H9 (cell line): Measurements from ENCODE around the gene LMF1. TPM values are rescaled to one million over a fixed set of nuclear protein-coding genes. Genes with fewer than 3 reads are reported as not detected.

Source experiments
- DNase-seq: peaks from one replicate; pipeline ENCODE4 v3.0.0-alpha.2; 2017
- H2AFZ ChIP-seq: one replicate; pipeline ENCODE4 v1.6.1; 2013; ENCODE audit warnings: mild to moderate bottlenecking, low read length, control low read depth, moderate library complexity
- H2AK5ac ChIP-seq: 2 replicates; pipeline ENCODE4 v1.6.1; 2013; ENCODE audit warnings: low read length, control low read depth, mixed read lengths; ENCODE audit not compliant: insufficient read length
- H2BK120ac ChIP-seq: one replicate; pipeline ENCODE4 v1.6.1; 2013; ENCODE audit warnings: low read depth, mild to moderate bottlenecking, low read length, control low read depth, inconsistent platforms; ENCODE audit not compliant: poor library complexity, severe bottlenecking
- H2BK12ac ChIP-seq: 2 replicates; pipeline ENCODE4 v1.6.1; 2013; ENCODE audit warnings: low read length, control low read depth, mixed read lengths, low read depth; ENCODE audit not compliant: insufficient read length
- H2BK15ac ChIP-seq: 2 replicates; pipeline ENCODE4 v1.6.1; 2013; ENCODE audit warnings: low read depth, low read length, control low read depth
- H2BK20ac ChIP-seq: one replicate; pipeline ENCODE4 v1.6.1; 2013; ENCODE audit warnings: low read depth, mild to moderate bottlenecking, low read length, control low read depth, inconsistent platforms; ENCODE audit not compliant: poor library complexity, severe bottlenecking
- H2BK5ac ChIP-seq: 2 replicates; pipeline ENCODE4 v1.6.1; 2013; ENCODE audit warnings: low read length, control low read depth, mixed read lengths; ENCODE audit not compliant: insufficient read length
- H3K14ac ChIP-seq: 2 replicates; pipeline ENCODE4 v1.6.1; 2013; ENCODE audit warnings: low read length, control low read depth; ENCODE audit not compliant: insufficient read depth
- H3K18ac ChIP-seq: 2 replicates; pipeline ENCODE4 v1.6.1; 2013; ENCODE audit warnings: low read depth, mild to moderate bottlenecking, mixed read lengths, low read length, control low read depth; ENCODE audit not compliant: insufficient read length
- H3K23ac ChIP-seq: 2 replicates; pipeline ENCODE4 v1.6.1; 2013; ENCODE audit warnings: low read length, control low read depth, mixed read lengths, low read depth; ENCODE audit not compliant: insufficient read length
- H3K23me2 ChIP-seq: 2 replicates; pipeline ENCODE4 v1.6.1; 2013; ENCODE audit warnings: low read depth, mild to moderate bottlenecking, mixed read lengths, low read length, control low read depth; ENCODE audit not compliant: insufficient read length, poor library complexity, severe bottlenecking
- H3K27ac ChIP-seq: 2 replicates; pipeline ENCODE4 v1.5.1; 2013; ENCODE audit warnings: low read length, control low read depth, mixed read lengths, low read depth; ENCODE audit not compliant: insufficient read length
- H3K27me3 ChIP-seq: 2 replicates; pipeline ENCODE4 v1.6.1; 2013; ENCODE audit warnings: low read length, control low read depth, inconsistent platforms; ENCODE audit not compliant: insufficient read depth
- H3K4ac ChIP-seq: 2 replicates; pipeline ENCODE4 v1.6.1; 2013; ENCODE audit warnings: low read depth, mild to moderate bottlenecking, control low read depth, inconsistent platforms, low read length, moderate library complexity
- H3K4me1 ChIP-seq: 2 replicates; pipeline ENCODE4 v1.6.1; 2013; ENCODE audit warnings: low read length, control low read depth, inconsistent platforms; ENCODE audit not compliant: insufficient read depth
- H3K4me2 ChIP-seq: 2 replicates; pipeline ENCODE4 v1.6.1; 2013; ENCODE audit warnings: low read length, control low read depth, mixed read lengths; ENCODE audit not compliant: insufficient read length, insufficient read depth
- H3K56ac ChIP-seq: 2 replicates; pipeline ENCODE4 v1.6.1; 2013; ENCODE audit warnings: low read depth, mild to moderate bottlenecking, mixed read lengths, low read length, control low read depth; ENCODE audit not compliant: insufficient read length
- H3K79me1 ChIP-seq: 2 replicates; pipeline ENCODE4 v1.6.1; 2013; ENCODE audit warnings: low read depth, mild to moderate bottlenecking, moderate library complexity, low read length, control low read depth, inconsistent platforms; ENCODE audit not compliant: insufficient read depth, poor library complexity, severe bottlenecking
- H3K79me2 ChIP-seq: 2 replicates; pipeline ENCODE4 v1.6.1; 2013; ENCODE audit warnings: low read length, control low read depth, inconsistent platforms; ENCODE audit not compliant: insufficient read depth
- H3K9ac ChIP-seq: 2 replicates; pipeline ENCODE4 v1.6.1; 2013; ENCODE audit warnings: low read length, control low read depth, mixed read lengths; ENCODE audit not compliant: insufficient read length; ENCODE audit errors: extremely low read depth
- H3K9me3 ChIP-seq: one replicate; pipeline ENCODE4 v1.6.1; 2013; ENCODE audit warnings: low read depth, low read length, inconsistent platforms; ENCODE audit not compliant: control insufficient read depth
- H3T11ph ChIP-seq: one replicate; pipeline ENCODE4 v1.6.1; 2013; ENCODE audit warnings: mild to moderate bottlenecking, low read length, control low read depth, inconsistent platforms
- H4K20me1 ChIP-seq: one replicate; pipeline ENCODE4 v1.6.1; 2013; ENCODE audit not compliant: control insufficient read depth, insufficient read length, insufficient read depth
- H4K5ac ChIP-seq: 2 replicates; pipeline ENCODE4 v1.6.1; 2013; ENCODE audit warnings: low read depth, mild to moderate bottlenecking, mixed read lengths, low read length, control low read depth; ENCODE audit not compliant: insufficient read length
- H4K8ac ChIP-seq: replicated peaks from 2 replicates; pipeline ENCODE4 v1.6.1; 2013; ENCODE audit warnings: low read length, control low read depth, mixed read lengths, low read depth; ENCODE audit not compliant: insufficient read length
- H4K91ac ChIP-seq: 2 replicates; pipeline ENCODE4 v1.6.1; 2013; ENCODE audit warnings: low read depth, mild to moderate bottlenecking, moderate library complexity, mixed read lengths, low read length, control low read depth; ENCODE audit not compliant: insufficient read length
- H3K27ac Mint-ChIP-seq, 3 experiments: 2 replicates in 2 of 3; 3 replicates in 1 of 3; pipeline ENCODE4 v1.8.0; 2020 to 2021; ENCODE audit warnings: mixed read lengths in 3 of 3, mild to moderate bottlenecking in 1 of 3, moderate library complexity in 1 of 3
- H3K27me3 Mint-ChIP-seq: 2 replicates; pipeline ENCODE4 v1.8.0; 2021; ENCODE audit warnings: low read depth, mild to moderate bottlenecking, moderate library complexity, mixed read lengths
- H3K36me3 Mint-ChIP-seq, 3 experiments: 2 replicates in 2 of 3; 3 replicates in 1 of 3; pipeline ENCODE4 v1.8.0; 2020 to 2021; ENCODE audit warnings: low read depth in 3 of 3, mixed read lengths in 3 of 3; ENCODE audit not compliant: insufficient read depth in 1 of 3
- H3K4me1 Mint-ChIP-seq, 2 experiments: 2 replicates each; pipeline ENCODE4 v1.8.0; 2020; ENCODE audit warnings: mixed read lengths in 2 of 2
- H3K4me3 Mint-ChIP-seq, 2 experiments: 2 replicates in 1 of 2; 3 replicates in 1 of 2; pipeline ENCODE4 v1.8.0; 2020 to 2021; ENCODE audit warnings: mild to moderate bottlenecking in 2 of 2, mixed read lengths in 2 of 2, moderate library complexity in 1 of 2
- H3K9me3 Mint-ChIP-seq, 2 experiments: 2 replicates in 1 of 2; 3 replicates in 1 of 2; pipeline ENCODE4 v1.8.0; 2020; ENCODE audit warnings: mild to moderate bottlenecking in 2 of 2, mixed read lengths in 2 of 2, moderate library complexity in 1 of 2
- WGBS: extraction: QIAGEN DNeasy Blood & Tissue Kit; methylation state at CpG from one replicate; pipeline ENCODE4 v1.1.7; 2013; ENCODE audit warnings: missing lambda C conversion rate, low lambda C conversion rate, mixed read lengths; ENCODE audit not compliant: insufficient read length; ENCODE audit errors: extremely low coverage; 5-methylcytosine and 5-hydroxymethylcytosine counted together
- total RNA-seq: library from RNA; stranded (reverse); gene quantifications from 2 replicates; pipeline ENCODE4 v1.2.1, GENCODE V29; 2021
- TF ChIP-seq, protein P1 (sequence below): fragments of 200-600 bp; sonication (generic); conservative IDR thresholded peaks from 3 replicates; pipeline ENCODE4 v1.8.0; 2021; ENCODE audit warnings: antibody characterized with exemption, mild to moderate bottlenecking

Gene LMF1
- total RNA-seq, 1 experiment from 2014 or later = 7.1 TPM

DNA sequence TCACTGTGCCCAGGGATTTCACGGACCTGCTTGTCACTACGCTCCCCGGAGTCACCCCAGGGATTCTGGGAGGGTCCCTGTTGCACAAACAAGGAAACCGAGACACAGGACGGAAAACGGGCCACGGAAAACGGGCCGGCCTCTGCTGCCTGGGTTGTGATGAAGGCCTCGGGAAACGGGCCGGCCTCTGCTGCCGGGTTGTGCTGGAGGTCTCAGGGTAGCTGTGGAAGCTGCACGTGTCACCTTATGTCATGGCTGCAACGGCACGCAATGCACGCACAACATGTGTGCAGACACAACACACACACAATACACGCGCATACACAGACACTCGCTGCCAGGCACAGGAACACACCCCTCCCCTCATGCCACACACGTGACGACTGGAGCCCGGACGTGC lies 143.3 kb downstream of the LMF1 start:
- Histone ChIP-seq H3K79me1 (no peaks in the 10 kb centered on the region), H3K14ac (no peak overlapping the region), H2BK20ac (no peak overlapping the region), H2AFZ (no peak overlapping the region), H2BK5ac (no peak overlapping the region), H2BK15ac (no peak overlapping the region), H2BK120ac (no peak overlapping the region), H3K4me2 (no peak overlapping the region), H4K8ac (no peak overlapping the region), H4K91ac (no peak overlapping the region), H3K4ac (no peak overlapping the region), H3K27me3 (no peaks in the 10 kb centered on the region), H4K20me1 (no peaks in the 10 kb centered on the region), H3K27ac (no peak overlapping the region), H3K23ac (no peak overlapping the region), H2BK12ac (no peak overlapping the region), H3K4me1 (no peaks in the 10 kb centered on the region), H2AK5ac (no peak overlapping the region), H3K23me2 (no peaks in the 10 kb centered on the region), H4K5ac (no peak overlapping the region), H3K9ac (no peak overlapping the region), H3K56ac (no peak overlapping the region), H3K9me3 (no peaks in the 10 kb centered on the region), H3T11ph (no peak overlapping the region), H3K18ac (no peak overlapping the region), H3K79me2 (no peaks in the 10 kb centered on the region)
- Mint-ChIP-seq H3K36me3 (no peaks in the 10 kb centered on the region), H3K27ac (no peak overlapping the region), H3K4me1 (peaks cover 6% of the 10 kb centered on the region in 2 experiments; a peak in 2 of 4 replicates), H3K4me3 (no peak overlapping the region; a peak in 1 of 5 replicates), H3K27me3 (peaks cover 11% of the 10 kb centered on the region), H3K9me3 (no peaks in the 10 kb centered on the region)
- TF ChIP-seq, protein P1, sequence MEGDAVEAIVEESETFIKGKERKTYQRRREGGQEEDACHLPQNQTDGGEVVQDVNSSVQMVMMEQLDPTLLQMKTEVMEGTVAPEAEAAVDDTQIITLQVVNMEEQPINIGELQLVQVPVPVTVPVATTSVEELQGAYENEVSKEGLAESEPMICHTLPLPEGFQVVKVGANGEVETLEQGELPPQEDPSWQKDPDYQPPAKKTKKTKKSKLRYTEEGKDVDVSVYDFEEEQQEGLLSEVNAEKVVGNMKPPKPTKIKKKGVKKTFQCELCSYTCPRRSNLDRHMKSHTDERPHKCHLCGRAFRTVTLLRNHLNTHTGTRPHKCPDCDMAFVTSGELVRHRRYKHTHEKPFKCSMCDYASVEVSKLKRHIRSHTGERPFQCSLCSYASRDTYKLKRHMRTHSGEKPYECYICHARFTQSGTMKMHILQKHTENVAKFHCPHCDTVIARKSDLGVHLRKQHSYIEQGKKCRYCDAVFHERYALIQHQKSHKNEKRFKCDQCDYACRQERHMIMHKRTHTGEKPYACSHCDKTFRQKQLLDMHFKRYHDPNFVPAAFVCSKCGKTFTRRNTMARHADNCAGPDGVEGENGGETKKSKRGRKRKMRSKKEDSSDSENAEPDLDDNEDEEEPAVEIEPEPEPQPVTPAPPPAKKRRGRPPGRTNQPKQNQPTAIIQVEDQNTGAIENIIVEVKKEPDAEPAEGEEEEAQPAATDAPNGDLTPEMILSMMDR = no peak
- no peak for DNase-seq
- WGBS = no CpG with 5 or more reads among the region's 24 CpGs
